ENCODE measurements around the gene DNAI7.

The DNAI7 gene

GRCh38 chr12:25195056-25195971, at the start of gene DNAI7, which contains the start of gene ETFRF1:
TSS of gene DNAI7 (minus strand) at chr12:25195160. CDS start at chr12:25195078, 82 bp downstream.
TSS of gene ETFRF1 (plus strand) at chr12:25195237. CDS start at chr12:25203957, 8,720 bp downstream.
- in situ Hi-C loops (cut with MboI; ENCODE audit: low sequenced_read_pairs), result no loop called here

- in situ Hi-C loops (cut with MboI; ENCODE audit: low sequenced_read_pairs), result no loop called here
Observed at GRCh38 chr12:25243680-25243990, 48.7 kb upstream of the DNAI7 start.

GRCh38 chr12:25242981-25243679, 48.2 kb upstream of the DNAI7 start:
- in situ Hi-C loops (cut with MboI; ENCODE audit: low sequenced_read_pairs), result no loop called here

GRCh38 chr12:25241167-25242020, 46.4 kb upstream of the DNAI7 start:
- in situ Hi-C loops (cut with MboI; ENCODE audit: low sequenced_read_pairs), result no loop called here

- in situ Hi-C loops (cut with MboI; ENCODE audit: low sequenced_read_pairs), result no loop called here
Observed at GRCh38 chr12:25236626-25237025, 41.7 kb upstream of the DNAI7 start.

GRCh38 chr12:25236190-25236589, 41.2 kb upstream of the DNAI7 start:
- in situ Hi-C loops (cut with MboI; ENCODE audit: low sequenced_read_pairs), result no loop called here

GRCh38 chr12:25213338-25213737, 18.4 kb upstream of the DNAI7 start:
- in situ Hi-C loops (cut with MboI; ENCODE audit: low sequenced_read_pairs), result no loop called here

GRCh38 chr12:25208554-25208953, 13.6 kb upstream of the DNAI7 start:
- in situ Hi-C loops (cut with MboI; ENCODE audit: low sequenced_read_pairs), result no loop called here

GRCh38 chr12:25207846-25208245, 12.9 kb upstream of the DNAI7 start:
- in situ Hi-C loops (cut with MboI; ENCODE audit: low sequenced_read_pairs), result no loop called here

GRCh38 chr12:25207411-25207810, 12.5 kb upstream of the DNAI7 start:
- in situ Hi-C loops (cut with MboI; ENCODE audit: low sequenced_read_pairs), result no loop called here

GRCh38 chr12:25202137-25202536, 7.2 kb upstream of the DNAI7 start:
- in situ Hi-C loops (cut with MboI; ENCODE audit: low sequenced_read_pairs), result no loop called here

- in situ Hi-C loops (cut with MboI; ENCODE audit: low sequenced_read_pairs), result no loop called here
Observed at GRCh38 chr12:25200703-25201102, 5.7 kb upstream of the DNAI7 start.

- in situ Hi-C loops (cut with MboI; ENCODE audit: low sequenced_read_pairs), result no loop called here
Observed at GRCh38 chr12:25197608-25198007, 2.6 kb upstream of the DNAI7 start.

- in situ Hi-C loops (cut with MboI; ENCODE audit: low sequenced_read_pairs), result no loop called here
Observed at GRCh38 chr12:25194722-25195055, 271 bp downstream of the DNAI7 start.

- in situ Hi-C loops (cut with MboI; ENCODE audit: low sequenced_read_pairs), result no loop called here
Observed at GRCh38 chr12:25194214-25194613, 746 bp downstream of the DNAI7 start.

- in situ Hi-C loops (cut with MboI; ENCODE audit: low sequenced_read_pairs), result no loop called here
Observed at GRCh38 chr12:25190793-25191192, 4.2 kb downstream of the DNAI7 start.

- in situ Hi-C loops (cut with MboI; ENCODE audit: low sequenced_read_pairs), result no loop called here
Observed at GRCh38 chr12:25189656-25190055, 5.3 kb downstream of the DNAI7 start.

- in situ Hi-C loops (cut with MboI; ENCODE audit: low sequenced_read_pairs), result no loop called here
Observed at GRCh38 chr12:25187781-25188180, 7.2 kb downstream of the DNAI7 start.

- in situ Hi-C loops (cut with MboI; ENCODE audit: low sequenced_read_pairs), result no loop called here
Observed at GRCh38 chr12:25186788-25187402, 8.1 kb downstream of the DNAI7 start.

GRCh38 chr12:25186038-25186787, 8.7 kb downstream of the DNAI7 start:
- in situ Hi-C loops (cut with MboI; ENCODE audit: low sequenced_read_pairs), result no loop called here
